ENCODE results near the gene UBD.

The UBD gene

DNA sequence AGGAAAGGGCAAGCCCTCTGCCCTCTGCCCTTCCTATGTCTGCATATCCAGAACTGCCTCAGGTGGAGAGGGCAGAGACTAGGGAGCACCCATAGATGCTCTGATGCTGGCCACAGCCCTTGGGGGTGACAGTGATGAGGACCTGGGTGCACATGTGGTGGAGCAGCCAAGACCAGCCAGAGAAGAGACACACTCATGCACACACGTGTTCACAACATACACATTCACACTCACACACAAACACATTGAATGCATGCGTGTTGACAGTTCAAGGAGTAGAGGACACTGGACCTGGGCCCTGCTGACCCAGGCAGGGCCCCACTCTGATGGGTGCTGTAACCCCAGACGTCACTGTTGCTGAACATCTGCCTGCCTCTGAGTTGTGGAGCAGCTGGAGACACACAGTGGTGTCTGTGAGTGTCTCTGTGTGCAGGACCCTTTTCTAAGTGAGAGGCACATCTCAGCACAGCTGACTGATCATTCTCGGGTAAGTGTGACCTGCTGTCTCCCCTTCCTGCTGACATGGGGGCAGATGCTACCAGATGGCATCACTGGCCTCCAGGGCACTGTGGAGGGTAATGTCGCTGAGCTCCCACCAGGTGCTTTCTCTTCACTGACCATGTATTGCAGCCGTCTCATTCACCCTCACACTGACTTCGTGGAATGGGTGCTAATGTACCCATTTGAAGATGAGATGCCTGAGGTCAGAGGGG lies 41.6 kb downstream of the UBD start:
- CTCF ChIA-PET, result no interaction called here
- TF ChIP-seq ZNF792 (tag by site-specific recombination; IDR thresholded peaks at IDR 0.05), result no peak
- TF ChIP-seq SCRT2 (tag by site-specific recombination; IDR thresholded peaks at IDR 0.05), result no peak
- TF ChIP-seq ZNF16 (tag by site-specific recombination; IDR thresholded peaks at IDR 0.05; ENCODE audit: low read depth), result no peak
- no peak for TF ChIP-seq ZNF239 (tag by site-specific recombination; IDR thresholded peaks at IDR 0.05)
- TF ChIP-seq, protein P1, sequence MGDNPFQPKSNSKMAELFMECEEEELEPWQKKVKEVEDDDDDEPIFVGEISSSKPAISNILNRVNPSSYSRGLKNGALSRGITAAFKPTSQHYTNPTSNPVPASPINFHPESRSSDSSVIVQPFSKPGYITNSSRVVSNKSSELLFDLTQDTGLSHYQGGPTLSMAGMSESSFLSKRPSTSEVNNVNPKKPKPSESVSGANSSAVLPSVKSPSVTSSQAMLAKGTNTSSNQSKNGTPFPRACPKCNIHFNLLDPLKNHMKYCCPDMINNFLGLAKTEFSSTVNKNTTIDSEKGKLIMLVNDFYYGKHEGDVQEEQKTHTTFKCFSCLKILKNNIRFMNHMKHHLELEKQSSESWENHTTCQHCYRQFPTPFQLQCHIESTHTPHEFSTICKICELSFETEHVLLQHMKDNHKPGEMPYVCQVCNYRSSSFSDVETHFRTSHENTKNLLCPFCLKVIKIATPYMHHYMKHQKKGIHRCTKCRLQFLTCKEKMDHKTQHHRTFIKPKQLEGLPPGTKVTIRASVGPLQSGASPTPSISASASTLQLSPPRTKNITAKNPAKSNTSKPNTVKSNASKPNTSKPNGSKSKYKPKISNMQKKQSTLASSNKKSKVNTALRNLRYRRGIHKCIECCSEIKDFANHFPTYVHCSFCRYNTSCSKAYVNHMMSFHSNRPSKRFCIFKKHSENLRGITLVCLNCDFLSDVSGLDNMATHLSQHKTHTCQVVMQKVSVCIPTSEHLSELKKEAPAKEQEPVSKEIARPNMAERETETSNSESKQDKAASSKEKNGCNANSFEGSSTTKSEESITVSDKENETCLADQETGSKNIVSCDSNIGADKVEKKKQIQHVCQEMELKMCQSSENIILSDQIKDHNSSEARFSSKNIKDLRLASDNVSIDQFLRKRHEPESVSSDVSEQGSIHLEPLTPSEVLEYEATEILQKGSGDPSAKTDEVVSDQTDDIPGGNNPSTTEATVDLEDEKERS (tag by site-specific recombination; IDR thresholded peaks at IDR 0.05), result no peak
- no peak for TF ChIP-seq ZNF2 (tag by site-specific recombination; IDR thresholded peaks at IDR 0.05)
- no peak for TF ChIP-seq ZNF214 (tag by site-specific recombination; IDR thresholded peaks at IDR 0.05; ENCODE audit: borderline replicate concordance)
- no peak for TF ChIP-seq ZNF416 (tag by site-specific recombination; IDR thresholded peaks at IDR 0.05)
- TF ChIP-seq ZNF660 (tag by site-specific recombination; IDR thresholded peaks at IDR 0.05), result no peak
- TF ChIP-seq, protein P2, sequence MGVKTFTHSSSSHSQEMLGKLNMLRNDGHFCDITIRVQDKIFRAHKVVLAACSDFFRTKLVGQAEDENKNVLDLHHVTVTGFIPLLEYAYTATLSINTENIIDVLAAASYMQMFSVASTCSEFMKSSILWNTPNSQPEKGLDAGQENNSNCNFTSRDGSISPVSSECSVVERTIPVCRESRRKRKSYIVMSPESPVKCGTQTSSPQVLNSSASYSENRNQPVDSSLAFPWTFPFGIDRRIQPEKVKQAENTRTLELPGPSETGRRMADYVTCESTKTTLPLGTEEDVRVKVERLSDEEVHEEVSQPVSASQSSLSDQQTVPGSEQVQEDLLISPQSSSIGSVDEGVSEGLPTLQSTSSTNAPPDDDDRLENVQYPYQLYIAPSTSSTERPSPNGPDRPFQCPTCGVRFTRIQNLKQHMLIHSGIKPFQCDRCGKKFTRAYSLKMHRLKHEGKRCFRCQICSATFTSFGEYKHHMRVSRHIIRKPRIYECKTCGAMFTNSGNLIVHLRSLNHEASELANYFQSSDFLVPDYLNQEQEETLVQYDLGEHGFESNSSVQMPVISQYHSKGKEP (tag by site-specific recombination; IDR thresholded peaks at IDR 0.05), result no peak
- TF ChIP-seq, protein P3, sequence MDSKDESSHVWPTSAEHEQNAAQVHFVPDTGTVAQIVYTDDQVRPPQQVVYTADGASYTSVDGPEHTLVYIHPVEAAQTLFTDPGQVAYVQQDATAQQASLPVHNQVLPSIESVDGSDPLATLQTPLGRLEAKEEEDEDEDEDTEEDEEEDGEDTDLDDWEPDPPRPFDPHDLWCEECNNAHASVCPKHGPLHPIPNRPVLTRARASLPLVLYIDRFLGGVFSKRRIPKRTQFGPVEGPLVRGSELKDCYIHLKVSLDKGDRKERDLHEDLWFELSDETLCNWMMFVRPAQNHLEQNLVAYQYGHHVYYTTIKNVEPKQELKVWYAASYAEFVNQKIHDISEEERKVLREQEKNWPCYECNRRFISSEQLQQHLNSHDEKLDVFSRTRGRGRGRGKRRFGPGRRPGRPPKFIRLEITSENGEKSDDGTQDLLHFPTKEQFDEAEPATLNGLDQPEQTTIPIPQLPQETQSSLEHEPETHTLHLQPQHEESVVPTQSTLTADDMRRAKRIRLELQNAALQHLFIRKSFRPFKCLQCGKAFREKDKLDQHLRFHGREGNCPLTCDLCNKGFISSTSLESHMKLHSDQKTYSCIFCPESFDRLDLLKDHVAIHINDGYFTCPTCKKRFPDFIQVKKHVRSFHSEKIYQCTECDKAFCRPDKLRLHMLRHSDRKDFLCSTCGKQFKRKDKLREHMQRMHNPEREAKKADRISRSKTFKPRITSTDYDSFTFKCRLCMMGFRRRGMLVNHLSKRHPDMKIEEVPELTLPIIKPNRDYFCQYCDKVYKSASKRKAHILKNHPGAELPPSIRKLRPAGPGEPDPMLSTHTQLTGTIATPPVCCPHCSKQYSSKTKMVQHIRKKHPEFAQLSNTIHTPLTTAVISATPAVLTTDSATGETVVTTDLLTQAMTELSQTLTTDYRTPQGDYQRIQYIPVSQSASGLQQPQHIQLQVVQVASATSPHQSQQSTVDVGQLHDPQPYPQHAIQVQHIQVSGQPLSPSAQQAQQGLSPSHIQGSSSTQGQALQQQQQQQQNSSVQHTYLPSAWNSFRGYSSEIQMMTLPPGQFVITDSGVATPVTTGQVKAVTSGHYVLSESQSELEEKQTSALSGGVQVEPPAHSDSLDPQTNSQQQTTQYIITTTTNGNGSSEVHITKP (tag by site-specific recombination; IDR thresholded peaks at IDR 0.05), result no peak
- TF ChIP-seq, protein P4, sequence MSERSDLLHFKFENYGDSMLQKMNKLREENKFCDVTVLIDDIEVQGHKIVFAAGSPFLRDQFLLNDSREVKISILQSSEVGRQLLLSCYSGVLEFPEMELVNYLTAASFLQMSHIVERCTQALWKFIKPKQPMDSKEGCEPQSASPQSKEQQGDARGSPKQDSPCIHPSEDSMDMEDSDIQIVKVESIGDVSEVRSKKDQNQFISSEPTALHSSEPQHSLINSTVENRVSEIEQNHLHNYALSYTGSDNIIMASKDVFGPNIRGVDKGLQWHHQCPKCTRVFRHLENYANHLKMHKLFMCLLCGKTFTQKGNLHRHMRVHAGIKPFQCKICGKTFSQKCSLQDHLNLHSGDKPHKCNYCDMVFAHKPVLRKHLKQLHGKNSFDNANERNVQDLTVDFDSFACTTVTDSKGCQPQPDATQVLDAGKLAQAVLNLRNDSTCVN (tag by site-specific recombination; optimal IDR thresholded peaks at IDR 0.05), result no peak
- TF ChIP-seq ZSCAN23 (tag by site-specific recombination; IDR thresholded peaks at IDR 0.05), result no peak
- POLR2A ChIA-PET, result no interaction called here
- H3K36me3 ChIP-seq (ENCODE audit: control insufficient read depth in 2 of 2, insufficient read depth in 1 of 2, low read length in 2 of 2), result no peaks in the 10 kb centered on the region
- H3K4me1 ChIP-seq (ENCODE audit: control insufficient read depth, insufficient read depth, low read length), result peaks cover 6% of the 10 kb centered on the region
- H3K9me3 ChIP-seq (ENCODE audit: control insufficient read depth, insufficient read depth, low read depth, low read length), result no peaks in the 10 kb centered on the region
- H3K4me3 ChIP-seq (ENCODE audit: low read depth, low read length), result no peak overlapping the region
- H3K27ac ChIP-seq (ENCODE audit: extremely low read depth, low read depth, low read length), result no peak overlapping the region

DNA sequence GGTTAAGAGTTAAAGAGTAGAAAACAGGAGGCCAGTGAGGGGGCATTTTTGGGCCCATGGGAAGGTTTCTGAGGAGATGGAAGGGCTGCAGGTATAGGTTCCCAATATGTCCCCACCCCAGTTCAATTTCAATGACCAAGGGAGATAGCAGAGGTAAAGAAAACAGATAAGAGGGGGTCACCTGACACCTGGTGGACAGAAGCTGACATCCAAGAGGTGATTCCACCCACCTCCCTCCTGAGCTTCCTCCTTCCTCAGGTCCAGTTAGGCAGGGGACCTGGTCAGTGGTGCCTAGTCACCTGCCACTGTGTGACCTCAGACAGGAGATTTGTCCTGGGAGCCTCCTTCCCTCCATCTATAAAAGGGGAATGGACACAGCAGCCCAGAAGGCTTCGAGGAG lies 42.3 kb downstream of the UBD start:
- TF ChIP-seq YY2 (tag by site-specific recombination; IDR thresholded peaks at IDR 0.05) (no peak), ZNF544 (tag by site-specific recombination; IDR thresholded peaks at IDR 0.05) (no peak), ZNF133 (tag by site-specific recombination; IDR thresholded peaks at IDR 0.05) (no peak), ZNF239 (tag by site-specific recombination; IDR thresholded peaks at IDR 0.05) (no peak), PRDM1 (tag by site-specific recombination; IDR thresholded peaks at IDR 0.05) (no peak), KLF16 (tag by site-specific recombination; IDR thresholded peaks at IDR 0.05) (no peak)
- ChIA-PET CTCF (interaction anchor here (0.6 kb wide), 1 partner anchor 86 kb away, joined by 3 read pairs; no protein-coding TSS in a partner anchor), POLR2A (no interaction called here)
- Histone ChIP-seq H3K36me3 (ENCODE audit: control insufficient read depth in 2 of 2, insufficient read depth in 1 of 2, low read length in 2 of 2) (no peaks in the 10 kb centered on the region), H3K9me3 (ENCODE audit: control insufficient read depth, insufficient read depth, low read depth, low read length) (no peaks in the 10 kb centered on the region), H3K27ac (ENCODE audit: extremely low read depth, low read depth, low read length) (no peak overlapping the region), H3K4me3 (ENCODE audit: low read depth, low read length) (no peak overlapping the region), H3K4me1 (ENCODE audit: control insufficient read depth, insufficient read depth, low read length) (peaks cover 6% of the 10 kb centered on the region)

Measured in HEK293 (cell line).